Stimulated activated naive CD8-positive, alpha-beta T cell treated with anti-CD3 and anti-CD28 coated beads, Interleukin-15, Interleukin-2, amounts not matched to agents 100 ng/mL and 50 ng/mL, for 24 hours (primary cell): ENCODE measurements around the gene MADCAM1.

Experiments used
- H3K27ac Mint-ChIP-seq: one replicate; pipeline ENCODE4 v1.8.0; 2021; ENCODE audit warnings: mild to moderate bottlenecking, mixed read lengths
- H3K27me3 Mint-ChIP-seq: one replicate; pipeline ENCODE4 v1.8.0; 2021; ENCODE audit warnings: mixed read lengths
- H3K36me3 Mint-ChIP-seq: one replicate; pipeline ENCODE4 v1.8.0; 2021; ENCODE audit warnings: low read depth, mixed read lengths
- H3K4me1 Mint-ChIP-seq: one replicate; pipeline ENCODE4 v1.8.0; 2021; ENCODE audit warnings: low read depth, mixed read lengths
- H3K4me3 Mint-ChIP-seq: one replicate; pipeline ENCODE4 v1.8.0; 2021; ENCODE audit warnings: mild to moderate bottlenecking, mixed read lengths
- H3K9me3 Mint-ChIP-seq: one replicate; pipeline ENCODE4 v1.8.0; 2021; ENCODE audit warnings: mixed read lengths

Gene MADCAM1

GRCh38 chr19:492091-492531, 4.2 kb upstream of the MADCAM1 start:
- H3K4me3 Mint-ChIP-seq, result no peak overlapping the region
- H3K36me3 Mint-ChIP-seq, result no peaks in the 10 kb centered on the region
- H3K27ac Mint-ChIP-seq, result no peak overlapping the region
- H3K4me1 Mint-ChIP-seq, result peaks cover 20% of the 10 kb centered on the region
- H3K9me3 Mint-ChIP-seq, result no peaks in the 10 kb centered on the region
- H3K27me3 Mint-ChIP-seq, result no peaks in the 10 kb centered on the region

GRCh38 chr19:493391-494170, 2.7 kb upstream of the MADCAM1 start:
- H3K36me3 Mint-ChIP-seq, result no peaks in the 10 kb centered on the region
- no peak overlapping the region for H3K4me3 Mint-ChIP-seq
- peaks cover 18% of the 10 kb centered on the region for H3K4me1 Mint-ChIP-seq
- H3K27ac Mint-ChIP-seq, result no peak overlapping the region
- H3K27me3 Mint-ChIP-seq, result no peaks in the 10 kb centered on the region
- H3K9me3 Mint-ChIP-seq, result no peaks in the 10 kb centered on the region

- Mint-ChIP-seq H3K4me3 (no peak overlapping the region), H3K4me1 (peaks cover 17% of the 10 kb centered on the region), H3K27ac (no peak overlapping the region), H3K36me3 (no peaks in the 10 kb centered on the region), H3K27me3 (peaks cover 5% of the 10 kb centered on the region), H3K9me3 (no peaks in the 10 kb centered on the region)
These were observed 1.9 kb upstream of the MADCAM1 start for GRCh38 chr19:494171-495080.

GRCh38 chr19:495081-495401, 1.2 kb upstream of the MADCAM1 start:
- Mint-ChIP-seq H3K4me3 (no peak overlapping the region), H3K27me3 (peaks cover 7% of the 10 kb centered on the region), H3K36me3 (no peaks in the 10 kb centered on the region), H3K9me3 (no peaks in the 10 kb centered on the region), H3K4me1 (peaks cover 11% of the 10 kb centered on the region), H3K27ac (no peak overlapping the region)

- Mint-ChIP-seq H3K4me3 (no peak overlapping the region), H3K9me3 (no peaks in the 10 kb centered on the region), H3K27me3 (peaks cover 7% of the 10 kb centered on the region), H3K4me1 (peaks cover 7% of the 10 kb centered on the region), H3K27ac (no peak overlapping the region), H3K36me3 (no peaks in the 10 kb centered on the region)
These were observed 729 bp upstream of the MADCAM1 start for GRCh38 chr19:495402-496111.

GRCh38 chr19:496986-497385, 700 bp downstream of the MADCAM1 start:
- peaks cover 7% of the 10 kb centered on the region for H3K27me3 Mint-ChIP-seq
- H3K4me3 Mint-ChIP-seq, result no peak overlapping the region
- H3K36me3 Mint-ChIP-seq, result no peaks in the 10 kb centered on the region
- peaks cover 7% of the 10 kb centered on the region for H3K4me1 Mint-ChIP-seq
- H3K9me3 Mint-ChIP-seq, result no peaks in the 10 kb centered on the region
- no peak overlapping the region for H3K27ac Mint-ChIP-seq

GRCh38 chr19:497491-497868, 1.2 kb downstream of the MADCAM1 start:
- H3K4me1 Mint-ChIP-seq, result peaks cover 8% of the 10 kb centered on the region
- H3K36me3 Mint-ChIP-seq, result no peaks in the 10 kb centered on the region
- H3K27me3 Mint-ChIP-seq, result peaks cover 7% of the 10 kb centered on the region
- no peak overlapping the region for H3K27ac Mint-ChIP-seq
- H3K4me3 Mint-ChIP-seq, result no peak overlapping the region
- H3K9me3 Mint-ChIP-seq, result no peaks in the 10 kb centered on the region

- Mint-ChIP-seq H3K36me3 (no peaks in the 10 kb centered on the region), H3K4me1 (peaks cover 13% of the 10 kb centered on the region), H3K27ac (no peak overlapping the region), H3K9me3 (no peaks in the 10 kb centered on the region), H3K4me3 (no peak overlapping the region), H3K27me3 (peaks cover 7% of the 10 kb centered on the region)
These were observed 1.7 kb downstream of the MADCAM1 start for GRCh38 chr19:497869-498510.

- H3K9me3 Mint-ChIP-seq, result no peaks in the 10 kb centered on the region
- H3K36me3 Mint-ChIP-seq, result no peaks in the 10 kb centered on the region
- H3K27ac Mint-ChIP-seq, result no peak overlapping the region
- H3K4me3 Mint-ChIP-seq, result no peak overlapping the region
- H3K4me1 Mint-ChIP-seq, result peaks cover 13% of the 10 kb centered on the region
- H3K27me3 Mint-ChIP-seq, result peaks cover 7% of the 10 kb centered on the region
These were observed 2.2 kb downstream of the MADCAM1 start for GRCh38 chr19:498511-498891.

- Mint-ChIP-seq H3K4me3 (no peak overlapping the region), H3K27ac (no peak overlapping the region), H3K36me3 (no peaks in the 10 kb centered on the region), H3K9me3 (no peaks in the 10 kb centered on the region), H3K4me1 (peaks cover 9% of the 10 kb centered on the region), H3K27me3 (peaks cover 7% of the 10 kb centered on the region)
These were observed 2.8 kb downstream of the MADCAM1 start for GRCh38 chr19:498977-499623.

GRCh38 chr19:501646-502045, 5.4 kb downstream of the MADCAM1 start:
- Mint-ChIP-seq H3K4me3 (no peak overlapping the region), H3K4me1 (peaks cover 9% of the 10 kb centered on the region), H3K27me3 (peaks cover 7% of the 10 kb centered on the region), H3K27ac (no peak overlapping the region), H3K9me3 (no peaks in the 10 kb centered on the region), H3K36me3 (no peaks in the 10 kb centered on the region)

- H3K4me3 Mint-ChIP-seq, result no peak overlapping the region
- no peaks in the 10 kb centered on the region for H3K36me3 Mint-ChIP-seq
- no peak overlapping the region for H3K27ac Mint-ChIP-seq
- no peaks in the 10 kb centered on the region for H3K9me3 Mint-ChIP-seq
- peaks cover 26% of the 10 kb centered on the region for H3K4me1 Mint-ChIP-seq
- H3K27me3 Mint-ChIP-seq, result peaks cover under 1% of the 10 kb centered on the region
These were observed 8.3 kb downstream of the MADCAM1 start for GRCh38 chr19:504616-505015.

- Mint-ChIP-seq H3K4me3 (peak overlapping the region; percentile 98), H3K36me3 (no peaks in the 10 kb centered on the region), H3K27ac (peak overlapping the region; percentile 100), H3K9me3 (no peaks in the 10 kb centered on the region), H3K4me1 (peaks cover 43% of the 10 kb centered on the region), H3K27me3 (no peaks in the 10 kb centered on the region)
These were observed 10.4 kb downstream of the MADCAM1 start for GRCh38 chr19:506404-507285.
